HG03354 (cell line): ENCODE measurements around the gene PLIN1.

Experiments
- ATAC-seq: cut with Tn5 transposase; IDR thresholded peaks from one replicate; pipeline ENCODE4 v1.9.1; 2021; ENCODE audit warnings: mild to moderate bottlenecking; ENCODE audit not compliant: unreplicated experiment, poor library complexity, severe bottlenecking

The PLIN1 gene

DNA sequence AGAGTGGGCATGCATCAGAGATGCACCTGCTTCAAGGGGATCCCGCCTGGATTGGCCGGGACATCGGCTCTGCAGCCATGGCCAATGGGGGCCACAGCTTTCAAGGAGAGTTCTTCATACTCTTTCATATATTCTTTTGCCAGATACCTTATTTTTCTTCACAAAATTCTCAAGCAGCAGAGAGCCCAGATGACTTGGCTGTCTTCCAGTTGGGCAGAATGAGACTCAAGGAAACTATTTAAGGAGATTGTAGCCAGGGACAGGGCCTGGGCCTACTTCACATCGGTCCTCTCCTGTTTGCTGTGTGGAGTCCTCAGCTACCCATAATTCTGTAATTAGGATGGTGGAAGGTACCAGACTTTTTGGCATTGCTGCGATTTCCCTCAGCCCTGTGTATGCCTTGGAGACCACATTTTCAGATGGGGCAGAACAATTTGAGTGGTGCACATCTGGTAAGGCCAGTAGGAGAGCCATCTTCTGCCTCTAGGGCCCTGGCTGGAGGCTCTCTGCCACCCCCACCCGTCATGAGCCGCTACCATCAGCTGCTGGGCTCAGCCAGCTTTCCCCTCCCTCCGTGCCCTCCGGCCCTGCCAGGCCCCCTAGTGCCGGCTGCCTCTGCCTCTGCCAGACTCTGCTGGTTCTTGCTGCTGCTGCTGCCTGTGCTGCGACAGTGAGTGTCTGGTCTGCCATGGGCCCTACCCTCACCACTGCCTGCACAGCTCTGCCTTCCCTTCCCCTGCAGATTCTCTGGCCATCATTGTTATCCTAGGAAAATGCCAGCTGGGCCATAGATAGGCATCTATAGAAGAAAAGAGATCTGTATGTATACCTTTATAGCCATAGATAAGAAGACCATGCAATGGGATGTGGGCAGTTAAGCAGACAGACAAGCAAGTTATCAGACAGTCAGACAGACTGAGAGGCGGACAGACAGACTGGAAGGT is 6.7 kb downstream of the PLIN1 start:
- no peak for ATAC-seq

DNA sequence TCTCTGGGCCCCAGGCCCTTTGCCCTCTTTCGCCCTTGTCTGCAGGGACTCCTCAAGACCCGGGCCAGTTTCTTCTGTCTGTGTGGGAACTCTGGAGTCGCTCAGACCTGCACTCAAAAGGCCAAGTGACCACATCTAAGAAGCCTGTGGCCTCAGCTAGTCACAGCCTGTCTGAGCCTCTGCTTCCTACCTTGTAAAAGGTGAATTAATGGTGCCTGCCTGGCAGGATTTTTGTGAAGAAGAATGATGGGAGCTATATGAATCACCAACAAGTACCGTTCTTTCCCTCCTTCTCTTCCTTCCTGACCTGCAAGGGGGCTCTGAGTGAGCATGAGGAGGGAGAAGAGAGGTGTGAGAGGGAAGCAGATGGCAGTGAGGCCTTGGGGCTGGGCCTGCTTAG is 7.5 kb downstream of the PLIN1 start:
- ATAC-seq = no peak

DNA sequence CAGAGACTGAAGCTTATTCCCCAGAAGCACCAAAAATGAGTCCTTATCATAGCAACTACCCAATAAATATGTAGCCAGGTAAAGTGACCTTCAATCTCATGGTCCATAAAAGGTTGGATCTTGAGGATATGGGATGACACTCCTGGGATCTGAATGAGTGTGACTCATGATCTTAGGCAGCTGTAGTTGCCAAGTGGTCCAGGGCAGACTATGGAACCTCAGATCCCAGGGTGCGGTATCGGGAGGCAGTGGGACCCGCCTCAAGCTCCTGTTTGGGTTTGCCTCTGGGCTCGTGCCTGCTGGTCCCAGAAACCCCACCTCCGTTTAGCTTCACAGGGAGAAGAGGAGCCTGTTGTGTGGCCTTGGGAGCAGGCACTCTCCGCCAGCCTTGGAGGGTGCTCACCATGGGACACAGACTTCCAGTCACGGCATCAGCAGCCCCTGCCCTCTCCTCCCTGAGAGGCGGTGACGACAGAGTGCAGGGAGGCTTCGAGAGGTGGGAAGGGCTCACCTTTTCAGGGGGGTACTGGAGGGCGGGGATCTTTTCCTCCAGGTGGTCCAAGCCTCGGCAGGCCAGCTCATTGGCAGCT is 8.1 kb downstream of the PLIN1 start:
- no peak for ATAC-seq

DNA sequence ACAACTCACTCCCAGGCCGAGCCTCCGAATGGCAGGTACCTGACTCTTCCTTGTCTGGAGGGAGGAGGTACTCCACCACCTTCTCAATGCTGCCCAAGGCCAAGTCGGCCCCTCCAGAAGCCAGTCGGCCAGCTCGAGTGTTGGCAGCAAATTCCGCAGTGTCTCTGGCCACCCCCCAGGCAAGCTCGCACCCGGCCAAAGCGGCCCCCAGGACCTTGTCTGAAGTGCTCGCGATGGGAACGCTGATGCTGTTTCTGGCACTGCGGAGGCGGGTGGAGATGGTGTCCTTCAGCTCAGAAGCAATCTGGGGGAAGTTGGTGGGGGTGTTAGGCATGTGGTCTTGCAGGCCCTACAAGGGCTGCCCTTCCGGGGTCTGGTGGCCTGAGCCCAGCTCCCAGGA is 9.2 kb downstream of the PLIN1 start:
- no peak for ATAC-seq

DNA sequence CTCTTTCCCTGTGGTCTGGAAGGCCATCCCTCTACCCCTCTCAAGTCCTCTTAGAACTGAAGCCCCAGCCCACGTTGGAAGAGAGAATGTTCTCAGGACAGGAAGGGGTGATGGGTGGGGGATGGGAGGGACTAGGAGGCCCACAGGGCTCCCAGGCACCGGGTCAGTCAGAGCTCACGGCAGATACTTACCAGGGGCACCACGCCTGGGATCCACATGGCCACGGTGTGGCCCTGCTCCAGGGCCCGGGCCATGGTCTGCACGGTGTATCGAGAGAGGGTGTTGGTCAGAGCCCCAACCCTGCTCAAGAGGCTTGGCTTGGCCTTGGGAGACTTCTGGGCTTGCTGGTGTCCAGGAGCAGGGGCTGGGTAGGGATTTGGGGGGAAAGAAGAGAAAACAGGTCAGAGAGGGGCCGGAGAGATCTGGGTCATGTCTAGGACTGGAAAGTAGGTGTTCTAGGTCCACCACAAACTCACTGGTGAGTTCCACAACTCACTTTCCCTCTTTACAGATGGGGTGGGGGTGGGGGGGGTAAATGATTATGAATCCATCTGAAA is 9.8 kb downstream of the PLIN1 start:
- no peak for ATAC-seq

DNA sequence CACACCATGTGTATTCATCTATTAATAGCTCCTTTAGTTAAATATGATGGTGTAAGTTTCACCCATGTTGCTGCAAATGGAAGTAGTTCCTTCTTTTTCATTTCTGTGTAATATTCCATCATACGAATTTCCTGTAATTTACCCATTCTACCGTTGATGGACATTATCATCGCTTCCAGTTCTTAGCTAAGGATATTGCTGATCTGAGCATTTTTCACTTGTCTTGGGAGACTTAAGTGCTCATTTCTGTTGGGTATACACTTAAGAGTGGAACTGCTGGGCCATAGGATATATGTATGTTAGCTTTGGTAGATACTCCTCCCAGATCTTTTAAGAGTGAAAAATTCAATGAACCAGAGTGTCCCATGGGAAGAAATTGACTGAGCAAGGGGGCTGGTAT is 11.0 kb downstream of the PLIN1 start:
- ATAC-seq = no peak

DNA sequence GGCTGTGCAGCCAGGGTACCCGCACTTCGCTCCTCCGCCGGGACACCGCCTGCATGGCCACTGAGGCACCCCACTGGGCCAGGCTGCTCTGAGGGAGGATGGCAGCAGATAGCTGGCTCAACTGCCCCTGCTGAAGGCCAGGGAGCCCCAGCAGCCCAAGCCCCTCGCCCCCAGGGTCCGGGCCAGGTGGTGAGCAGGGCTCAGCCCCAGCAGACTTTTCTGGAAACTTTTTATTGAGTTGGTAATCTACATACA is 11.5 kb downstream of the PLIN1 start:
- no peak for ATAC-seq

GRCh38 chr15:89666858-89667705 is 12.1 kb downstream of the PLIN1 start:
- ATAC-seq = no peak

DNA sequence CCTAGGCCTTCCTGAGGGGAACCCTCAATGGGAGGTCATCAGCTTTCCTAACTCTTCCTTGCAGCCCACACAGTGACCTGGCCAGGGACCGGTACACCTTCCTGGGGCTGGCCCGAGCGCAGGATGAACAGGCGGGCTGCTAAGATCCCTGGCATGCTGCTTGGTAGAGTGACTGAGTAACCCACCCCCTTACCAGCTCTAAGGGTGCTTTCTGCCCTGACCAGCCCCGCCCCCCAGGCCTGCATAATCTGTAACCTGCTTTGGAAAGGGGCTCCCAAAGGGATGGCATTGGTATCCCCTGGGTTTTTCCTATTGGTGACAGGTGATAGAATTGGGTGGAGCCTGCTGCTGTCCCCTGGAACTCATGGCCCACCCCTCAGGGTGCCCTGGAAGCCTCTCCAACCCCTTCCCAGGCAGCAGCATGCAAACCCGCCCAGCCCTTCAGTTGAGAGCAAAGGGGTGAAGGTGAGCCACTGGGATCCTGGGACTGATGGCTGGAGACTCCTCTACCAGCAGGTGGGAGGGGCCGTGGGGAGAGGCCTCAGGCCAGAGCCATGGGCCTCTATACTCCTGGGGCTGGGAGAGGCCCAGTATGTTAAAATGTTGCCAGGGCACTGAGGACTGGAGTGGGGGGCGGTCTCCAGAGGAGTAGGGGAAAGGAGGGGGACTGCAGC is 12.8 kb downstream of the PLIN1 start:
- ATAC-seq = no peak

- peak; percentile 52 for ATAC-seq
Measured at GRCh38 chr15:89665449-89666181, 13.6 kb downstream of the PLIN1 start.

DNA sequence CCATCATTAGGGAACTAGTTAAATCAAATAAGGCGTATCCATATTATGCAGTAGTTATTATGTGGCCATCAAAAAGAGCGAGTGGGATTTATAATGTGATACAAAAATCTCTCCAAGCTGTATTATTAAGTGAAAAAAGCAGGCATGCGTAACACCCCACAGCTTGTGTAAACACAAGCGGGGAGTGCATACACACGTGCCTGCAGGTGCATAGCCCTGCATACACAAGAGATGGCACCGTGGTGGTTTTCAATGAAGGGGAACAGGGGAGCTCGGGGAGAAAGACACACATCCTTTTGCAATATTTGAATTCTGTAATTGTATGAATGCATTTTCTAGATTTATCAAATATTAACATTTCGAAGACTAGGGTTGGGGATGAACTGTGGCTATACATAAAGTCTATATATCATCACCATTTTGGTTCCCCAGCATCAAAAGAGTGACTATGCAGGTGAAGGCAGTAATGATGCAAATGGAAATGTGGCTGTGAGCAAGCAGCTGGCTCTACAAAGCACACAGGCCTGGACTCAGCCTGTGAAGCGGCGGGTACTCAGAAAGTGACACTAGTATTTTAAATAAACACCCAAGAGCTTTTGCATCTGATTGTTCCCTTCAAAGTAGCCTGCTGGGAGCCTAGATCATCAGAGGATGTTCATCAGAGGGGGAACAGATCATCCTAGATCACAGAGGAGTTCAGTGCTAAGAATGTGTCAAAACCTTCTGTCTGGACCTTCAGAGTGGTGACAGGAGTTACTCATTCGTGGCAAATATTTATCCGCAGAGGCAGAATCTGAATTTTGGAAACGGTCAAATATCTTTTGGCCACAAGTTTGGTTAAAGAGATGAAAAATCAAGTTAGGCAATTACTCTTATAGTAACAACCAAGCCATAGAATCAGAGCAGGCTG is 14.5 kb downstream of the PLIN1 start:
- ATAC-seq = no peak

- ATAC-seq = no peak
Measured at GRCh38 chr15:89662893-89663626, 16.1 kb downstream of the PLIN1 start.

DNA sequence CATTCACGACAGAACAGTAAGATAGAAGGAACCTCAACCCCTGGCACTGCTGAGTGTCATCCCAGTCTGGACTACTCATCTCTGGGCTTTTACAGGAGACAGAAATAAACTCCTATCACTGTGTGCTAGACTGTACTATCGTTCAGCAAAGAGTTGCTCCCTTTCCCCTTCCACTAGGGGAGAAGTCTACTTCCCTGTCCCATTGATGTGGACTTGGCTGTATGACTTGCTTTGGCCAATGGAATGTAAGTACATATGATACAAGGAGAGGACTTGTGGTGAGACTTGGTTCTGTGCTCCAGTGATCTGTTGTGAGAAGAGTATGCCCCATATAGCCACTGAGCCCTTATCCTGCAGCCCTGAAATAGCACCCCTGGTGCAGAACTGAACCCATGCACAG is 18.6 kb downstream of the PLIN1 start:
- ATAC-seq = no peak

- ATAC-seq = no peak
Measured at GRCh38 chr15:89659295-89659694, 19.9 kb downstream of the PLIN1 start.

DNA sequence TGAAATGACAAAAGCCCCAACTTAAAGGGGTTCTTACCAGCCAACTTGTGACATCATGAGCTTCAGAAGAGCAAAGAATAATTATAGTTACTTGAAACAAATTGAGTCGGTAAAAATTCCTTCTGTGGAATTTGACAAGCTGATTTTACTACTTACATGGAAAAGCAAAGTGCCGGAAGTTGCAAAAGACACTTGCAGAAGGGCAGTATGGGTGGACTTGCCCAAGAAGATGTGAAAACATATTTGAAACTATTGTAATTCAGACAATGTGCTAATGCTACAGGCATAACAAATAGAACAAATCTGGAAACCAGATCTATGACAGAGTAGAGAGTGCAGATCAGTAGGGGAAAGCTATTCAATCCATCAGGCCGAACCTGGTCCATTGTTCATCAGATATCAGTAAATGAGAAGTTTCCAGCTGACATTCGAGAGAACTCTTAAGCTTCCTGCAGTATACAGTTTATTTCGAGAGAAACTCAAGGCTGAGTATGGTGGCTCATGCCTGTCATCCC is 21.4 kb downstream of the PLIN1 start:
- ATAC-seq = no peak

- no peak for ATAC-seq
Measured at GRCh38 chr15:89656116-89656815, 22.9 kb downstream of the PLIN1 start.
